ENCODE results near the gene FOSB. TPM values are rescaled to one million over a fixed set of nuclear protein-coding genes. Genes with fewer than 3 reads are reported as not detected.

The FOSB gene
- total and polyA plus RNA-seq, 9 of the 15 experiments (the other 6 are each of a cell fraction or from before 2014, with no cell fraction given): 0.11 to 2.7 (median 0.73) TPM

- TF ChIP-seq ZNF511 (CRISPR knock-in tag; IDR thresholded peaks at IDR 0.05) (peak; percentile 50; the same call in 1 of the 2 replicates), SP1 (CRISPR knock-in tag; IDR thresholded peaks at IDR 0.05) (peak; percentile 30; the same call in 1 of the 2 replicates), CBX5 (IDR thresholded peaks at IDR 0.05; ENCODE audit: borderline replicate concordance, low read depth) (peak; percentile 41; the same call in 1 of the 2 replicates), ATF2 (CRISPR knock-in tag; IDR thresholded peaks at IDR 0.05) (no peak), KAT2B (IDR thresholded peaks at IDR 0.05; ENCODE audit: low read depth, low read length) (no peak), BHLHE40 (IDR thresholded peaks at IDR 0.05; ENCODE audit: low read length) (peak; percentile 54; the same call in 1 of the 2 replicates), GTF2E2 (tag; IDR thresholded peaks at IDR 0.05) (0 out of 2 replicates have a peak, but pooled peaks have one; percentile 52), ELK1 (CRISPR knock-in tag; IDR thresholded peaks at IDR 0.05) (no peak), ZNF239 (CRISPR knock-in tag; IDR thresholded peaks at IDR 0.05) (no peak), KLF13 (tag; IDR thresholded peaks at IDR 0.05; ENCODE audit: borderline replicate concordance, low read depth) (no peak), FOXJ2 (tag; IDR thresholded peaks at IDR 0.05) (peak; percentile 56; the same call in 1 of the 2 replicates), ZMIZ1 (IDR thresholded peaks at IDR 0.05; ENCODE audit: low read depth in 2 of 2, low read length in 2 of 2) (peak in 1 of 2 experiments; percentile 77; a peak in 2 of 4 replicates), ILF3 (IDR thresholded peaks at IDR 0.05; ENCODE audit: borderline replicate concordance) (peak; percentile 91; the same call in 1 of the 2 replicates), STAG1 (CRISPR knock-in tag; IDR thresholded peaks at IDR 0.05; ENCODE audit: borderline replicate concordance) (peak; percentile 42; the same call in 1 of the 2 replicates), ARID4B (CRISPR knock-in tag; IDR thresholded peaks at IDR 0.05) (no peak)
These were observed 28.1 kb upstream of the FOSB start (continued) for GRCh38 chr19:45439569-45440258.
